Adipose tissue (tissue), 3 donors: Measurements from ENCODE around the gene DLG2. TPM values are rescaled to one million over a fixed set of nuclear protein-coding genes. Genes with fewer than 3 reads are reported as not detected.

ENCODE experiments used
- H3K27ac ChIP-seq: one replicate; pipeline ENCODE4 v1.5.1; 2013; ENCODE audit warnings: low read depth, low read length
- WGBS, 3 donors: extraction: QIAGEN DNeasy Blood & Tissue Kit; methylation state at CpG; one replicate each; pipeline ENCODE4 v1.1.7; 2013; 5-methylcytosine and 5-hydroxymethylcytosine counted together
- polyA plus RNA-seq, 3 donors: library from polyadenylated mRNA; stranded (reverse); fragments of 200-250 nt; gene quantifications; one replicate each; pipeline ENCODE4 v1.2.3, GENCODE V29; 2013
- donor health status: healthy with polysubstance abuse.
- donor health status: Bipolar disorder and iron deficiency.
- donor health status: healthy.

The DLG2 gene
- polyA plus RNA-seq, 3 donors, result 0.51 to 1.7 (median 0.91) TPM

- no peak overlapping the region for H3K27ac ChIP-seq
- 79 to 94% (median 80%) methylated on average over 1 of the region's 1 CpG for WGBS, 3 donors
Measured at GRCh38 chr11:85187992-85188391, 439.2 kb downstream of the DLG2 start.

- H3K27ac ChIP-seq, result no peak overlapping the region
- 47 to 50% (median 49%) methylated on average over 1 of the region's 1 CpG for WGBS, 3 donors
Measured at GRCh38 chr11:85184721-85185120, 442.4 kb downstream of the DLG2 start.

- 54 to 57% (median 55%) methylated on average over 4 of the region's 4 CpGs for WGBS, 3 donors
- H3K27ac ChIP-seq, result no peak overlapping the region
Measured at GRCh38 chr11:85182441-85183387, 444.4 kb downstream of the DLG2 start.

- H3K27ac ChIP-seq, result no peak overlapping the region
- 69 to 77% (median 71%) methylated on average over 1 of the region's 1 CpG for WGBS, 3 donors
Measured at GRCh38 chr11:85180528-85180927, 446.6 kb downstream of the DLG2 start.

GRCh38 chr11:85171648-85172257 is 455.4 kb downstream of the DLG2 start:
- WGBS, 3 donors, result 78 to 90% (median 86%) methylated on average over 6 of the region's 6 CpGs

GRCh38 chr11:85170184-85170583 is 457.0 kb downstream of the DLG2 start:
- no peak overlapping the region for H3K27ac ChIP-seq
- 63 to 81% (median 74%) methylated on average over 1 of the region's 1 CpG for WGBS, 3 donors

More at GRCh38 chr11:85171648-85172257, 455.4 kb downstream of the DLG2 start:
- no peak overlapping the region for H3K27ac ChIP-seq

- H3K27ac ChIP-seq, result no peak overlapping the region
- 78 to 94% (median 85%) methylated on average over 1 of the region's 1 CpG for WGBS, 3 donors
Measured at GRCh38 chr11:85167471-85167870, 459.7 kb downstream of the DLG2 start.

GRCh38 chr11:85167038-85167437 is 460.1 kb downstream of the DLG2 start:
- WGBS, 3 donors, result 75 to 77% (median 76%) methylated on average over 1 of the region's 1 CpG
- no peak overlapping the region for H3K27ac ChIP-seq

GRCh38 chr11:85165819-85166218 is 461.3 kb downstream of the DLG2 start:
- WGBS, 3 donors, result 67 to 79% (median 70%) methylated on average over 2 of the region's 2 CpGs
- H3K27ac ChIP-seq, result no peak overlapping the region

- no peak overlapping the region for H3K27ac ChIP-seq
- WGBS, 3 donors, result 78 to 86% (median 84%) methylated on average over 2 of the region's 2 CpGs
Measured at GRCh38 chr11:85164743-85165142, 462.4 kb downstream of the DLG2 start.

- H3K27ac ChIP-seq, result no peak overlapping the region
- WGBS, 3 donors, result 68 to 80% (median 70%) methylated on average over 3 of the region's 3 CpGs
Measured at GRCh38 chr11:85154294-85154693, 472.9 kb downstream of the DLG2 start.

- WGBS, 3 donors, result 73 to 89% (median 83%) methylated on average over 1 of the region's 1 CpG
- H3K27ac ChIP-seq, result no peak overlapping the region
Measured at GRCh38 chr11:85137597-85137996, 489.5 kb downstream of the DLG2 start.

GRCh38 chr11:85133636-85134035 is 493.5 kb downstream of the DLG2 start:
- no peak overlapping the region for H3K27ac ChIP-seq
- 43 to 67% (median 45%) methylated on average over 1 of the region's 1 CpG for WGBS, 3 donors

- H3K27ac ChIP-seq, result no peak overlapping the region
- 39 to 44% (median 43%) methylated on average over 15 of the region's 15 CpGs for WGBS, 3 donors
Measured at GRCh38 chr11:85132851-85133585, 494.1 kb downstream of the DLG2 start.

- WGBS, 3 donors, result 63 to 78% (median 64%) methylated on average over 2 of the region's 2 CpGs
- H3K27ac ChIP-seq, result no peak overlapping the region
Measured at GRCh38 chr11:85127349-85127748, 499.8 kb downstream of the DLG2 start.

- H3K27ac ChIP-seq, result no peak overlapping the region
- 21 to 81% (median 66%) methylated on average over 1 of the region's 1 CpG for WGBS, 3 donors
Measured at GRCh38 chr11:85123752-85124231, 503.4 kb downstream of the DLG2 start.

- 47 to 65% (median 53%) methylated on average over 1 of the region's 1 CpG for WGBS, 3 donors
- H3K27ac ChIP-seq, result no peak overlapping the region
Measured at GRCh38 chr11:85118151-85118550, 509.0 kb downstream of the DLG2 start.

- 70 to 80% (median 80%) methylated on average over 2 of the region's 2 CpGs for WGBS, 3 donors
- H3K27ac ChIP-seq, result no peak overlapping the region
Measured at GRCh38 chr11:85115798-85116197, 511.3 kb downstream of the DLG2 start.

- no peak overlapping the region for H3K27ac ChIP-seq
- WGBS, 3 donors, result 82 to 86% (median 84%) methylated on average over 2 of the region's 2 CpGs
Measured at GRCh38 chr11:85114786-85115185, 512.4 kb downstream of the DLG2 start.
